HepG2 (cell line): Measurements from ENCODE around the gene ZNF440. TPM values are rescaled to one million over a fixed set of nuclear protein-coding genes. Genes with fewer than 3 reads are reported as not detected.
A peak's percentile ranks its signal among the peaks of the same experiment; 100 is the strongest.
"Not testable (repeated sequence)": the region's sequence is repeated elsewhere in the genome, so short reads cannot be mapped to it uniquely, and the experiment has no call there.

ENCODE experiments used
- ATAC-seq: fragments of 200-7000 bp; cut with Tn5 transposase; 3 replicates; pipeline ENCODE4 v1.9.1; 2020; ENCODE audit warnings: mild to moderate bottlenecking, moderate library complexity
- BruUV-seq: library from RNA; stranded (reverse); fragments of 400-500 nt; replicated peaks from 2 replicates; lab custom pipeline; 2021; lab: Mats Ljungman, UMichigan
- CTCF ChIA-PET: fragments of 300-600 bp; formaldehyde crosslinking; extraction: SDS; loops from one replicate; lab custom pipeline; 2021; ENCODE audit warnings: low total read pairs, inconsistent platforms, low intra/inter-chr PET ratio; lab: Yijun Ruan, JAX
- POLR2A ChIA-PET: fragments of 350-600 bp; sonication (Branson Sonifier 250); formaldehyde crosslinking; loops from one replicate; lab custom pipeline; 2020; ENCODE audit warnings: antibody characterized with exemption, inconsistent platforms; lab: Yijun Ruan, JAX
- DNase-seq: peaks from one replicate; pipeline ENCODE4 v3.0.0-alpha.2; 2015; ENCODE audit warnings: low spot score
- FAIRE-seq: peaks from 3 replicates; lab custom pipeline; 2011; peaks lifted over from hg19 to GRCh38; lab: Jason Lieb, UNC
- H2AFZ ChIP-seq: one replicate; pipeline ENCODE4 v1.6.1; 2011; ENCODE audit warnings: low read length, inconsistent platforms
- H3K27ac ChIP-seq: fragments of 300-600 bp; 3 replicates; pipeline ENCODE4 v1.8.0; 2011; ENCODE audit warnings: mixed run types, mild to moderate bottlenecking, mixed read lengths, low read length, inconsistent platforms; ENCODE audit not compliant: insufficient read depth; ENCODE audit errors: extremely low read length
- H3K27me3 ChIP-seq, 2 experiments: fragments of 200-600 bp in 1 of 2; 2 replicates in 1 of 2; 3 replicates in 1 of 2; pipeline versions ENCODE4 v1.6.0 to v1.8.0; 2011; ENCODE audit warnings: low read length in 2 of 2, mild to moderate bottlenecking in 2 of 2, moderate library complexity in 2 of 2, inconsistent platforms in 1 of 2; ENCODE audit not compliant: insufficient read depth in 2 of 2, control insufficient read depth in 1 of 2
- H3K36me3 ChIP-seq, 2 experiments: fragments of 200-600 bp in 1 of 2; replicated peaks in 1 of 2; 2 replicates in 1 of 2; 3 replicates in 1 of 2; pipeline versions ENCODE4 v1.5.1 to v1.8.0; 2011; ENCODE audit warnings: low read length in 2 of 2, inconsistent platforms in 1 of 2; ENCODE audit not compliant: insufficient read depth in 2 of 2, control insufficient read depth in 1 of 2
- H3K4me1 ChIP-seq: 2 replicates; pipeline ENCODE4 v1.5.1; 2012; ENCODE audit warnings: low read length, inconsistent platforms; ENCODE audit not compliant: insufficient read depth
- H3K4me2 ChIP-seq: 2 replicates; pipeline ENCODE4 v1.6.0; 2011; ENCODE audit warnings: low read depth, low read length, inconsistent platforms
- H3K4me3 ChIP-seq, 3 experiments: fragments of 200-600 bp in 1 of 3; sonication (generic), shearing (Covaris generic) in 1 of 3; replicated peaks in 1 of 3; 2 replicates each; pipeline ENCODE4 v1.5.1; 2011 to 2016; ENCODE audit warnings: low read length in 3 of 3, inconsistent platforms in 2 of 3, low read depth in 2 of 3, mild to moderate bottlenecking in 2 of 3, control low read depth in 1 of 3, mixed read lengths in 1 of 3; ENCODE audit not compliant: insufficient read depth in 1 of 3
- H3K79me2 ChIP-seq: one replicate; pipeline ENCODE4 v1.6.1; 2011; ENCODE audit warnings: low read length, inconsistent platforms; ENCODE audit not compliant: insufficient read depth
- H3K9ac ChIP-seq: 2 replicates; pipeline ENCODE4 v1.6.0; 2011; ENCODE audit warnings: mild to moderate bottlenecking, low read depth, low read length, inconsistent platforms; ENCODE audit not compliant: insufficient read depth
- H3K9me3 ChIP-seq: 2 replicates; pipeline ENCODE4 v1.5.1; 2012; ENCODE audit warnings: mild to moderate bottlenecking, low read length
- H4K20me1 ChIP-seq: 2 replicates; pipeline ENCODE4 v1.6.0; 2011; ENCODE audit warnings: inconsistent platforms, mild to moderate bottlenecking, low read length, moderate library complexity; ENCODE audit not compliant: insufficient read depth
- ARID5B ChIP-seq: IDR thresholded peaks from 2 replicates; pipeline ENCODE4 v1.4.0; 2020; ENCODE audit warnings: mild to moderate bottlenecking, missing genetic modification reagents
- BCL6 ChIP-seq: IDR thresholded peaks from 2 replicates; pipeline ENCODE4 v1.6.1; 2016; ENCODE audit warnings: missing genetic modification reagents, missing compliant biosample characterization
- SAP130 ChIP-seq: IDR thresholded peaks from 2 replicates; pipeline ENCODE4 v1.6.1; 2016; ENCODE audit warnings: low read depth
- TCF7 ChIP-seq: sonication (generic); IDR thresholded peaks from 2 replicates; pipeline ENCODE4 v1.6.1; 2016; ENCODE audit warnings: antibody characterized with exemption, low read depth
- TEAD3 ChIP-seq: optimal IDR thresholded peaks from 2 replicates; pipeline ENCODE3; 2016; ENCODE audit warnings: borderline replicate concordance
- TFE3 ChIP-seq: IDR thresholded peaks from 2 replicates; pipeline ENCODE4 v1.6.1; 2016
- TGIF2 ChIP-seq: IDR thresholded peaks from 2 replicates; pipeline ENCODE4 v1.6.1; 2016; ENCODE audit warnings: control low read depth, missing compliant biosample characterization
- ZBTB40 ChIP-seq, 2 experiments: fragments of 450-650 bp in 1 of 2; sonication (generic) in 1 of 2; formaldehyde crosslinking in 1 of 2; IDR thresholded peaks; 2 replicates each; pipeline versions ENCODE4 v1.6.1 to v1.8.0; 2016 to 2022; ENCODE audit warnings: antibody characterized with exemption in 1 of 2, mild to moderate bottlenecking in 1 of 2, missing genetic modification reagents in 1 of 2
- WGBS: methylation state at CpG from one replicate; pipeline ENCODE4 v1.1.6; 2017; ENCODE audit warnings: low lambda C conversion rate; 5-methylcytosine and 5-hydroxymethylcytosine counted together
- in situ Hi-C: cut with HindIII; loops from 2 replicates; pipeline ENCODE4 v1.10.0; 2017; ENCODE audit warnings: low pct_unique_long_range_greater_than_20kb; ENCODE audit not compliant: extremely low pct_ligation_motif_present
- intact Hi-C: fragments of 100-400 bp; cut with micrococcal nuclease; formaldehyde crosslinking; loops from one replicate; pipeline ENCODE4 v1.10.0; 2022; ENCODE audit not compliant: unreplicated experiment
- polyA plus RNA-seq, 8 experiments: library from polyadenylated mRNA; depleted of rRNA in 3 of 8; stranded (reverse) in 7 of 8; unstranded in 1 of 8; fragments of >200 nt; fragmentation: Illumina TruSeq in 4 of 8; extraction: Trizol in 4 of 8; gene quantifications; 2 replicates each; pipeline versions ENCODE4 v1.2.1 to v1.2.3, GENCODE V29; 2011 to 2016; ENCODE audit warnings: low read depth in 4 of 8, missing spikeins in 1 of 8, mixed read lengths in 1 of 8; ENCODE audit not compliant: insufficient read depth in 1 of 8
- total RNA-seq, 5 experiments: library from RNA; depleted of rRNA; stranded (reverse); fragments of >200 nt; fragmentation: Illumina TruSeq; extraction: Trizol; gene quantifications; 2 replicates each; pipeline ENCODE4 v1.2.3, GENCODE V29; 2016; ENCODE audit warnings: low read depth in 1 of 5

ZNF440 gene
- total and polyA plus RNA-seq, 2 of the 13 experiments (the other 11 are each of a cell fraction or from before 2014, with no cell fraction given), result 2.7 to 12.4 TPM

GRCh38 chr19:11867766-11868165 lies 53.7 kb downstream of the ZNF440 start:
- H3K4me3 ChIP-seq; H3K36me3 ChIP-seq; BruUV-seq; H3K27me3 ChIP-seq; H2AFZ ChIP-seq; intact Hi-C loops; CTCF ChIA-PET; H3K79me2 ChIP-seq; H4K20me1 ChIP-seq; ATAC-seq; in situ Hi-C loops; POLR2A ChIA-PET; H3K9ac ChIP-seq; H3K4me2 ChIP-seq; FAIRE-seq; H3K9me3 ChIP-seq; TF ChIP-seq ZBTB40 (CRISPR knock-in tag; IDR thresholded peaks at IDR 0.05): not testable (repeated sequence)
- DNase-seq, result peak; percentile 85
- TF ChIP-seq TFE3 (0 out of 2 replicates have a peak, but pooled peaks have one; percentile 33), TEAD3 (peak; percentile 93), TCF7 (peak; percentile 47; the same call in 1 of the 2 replicates), TGIF2 (CRISPR knock-in tag) (0 out of 2 replicates have a peak, but pooled peaks have one; percentile 20), ZBTB40 (IDR thresholded peaks at IDR 0.05) (peak; percentile 57), ARID5B (CRISPR knock-in tag) (0 out of 2 replicates have a peak, but pooled peaks have one; percentile 33), SAP130 (CRISPR knock-in tag) (0 out of 2 replicates have a peak, but pooled peaks have one; percentile 36), BCL6 (peak; percentile 50)
- Histone ChIP-seq H3K4me1 (peaks cover 24% of the 10 kb centered on the region), H3K27ac (peak overlapping the region; percentile 43)
- 35% methylated on average over 4 of the region's 4 CpGs for WGBS
